HL-60 (cell line): Measurements from ENCODE around the gene RPL13.

Experiments used
- DNase-seq, 2 experiments: peaks; one replicate each; pipeline ENCODE4 v3.0.0-alpha.2; 2010 to 2020; ENCODE audit warnings: low read depth in 1 of 2, low spot score in 1 of 2
- H3K27ac ChIP-seq: fragments of 250-450 bp; sonication (Bioruptor Pico); replicated peaks from 2 replicates; pipeline ENCODE4 v1.5.1; 2020; ENCODE audit warnings: mild to moderate bottlenecking, moderate library complexity
- H3K27me3 ChIP-seq: fragments of 250-450 bp; sonication (Bioruptor Pico); 2 replicates; pipeline ENCODE4 v1.5.1; 2021; ENCODE audit warnings: mild to moderate bottlenecking, moderate library complexity; ENCODE audit not compliant: insufficient read depth, poor library complexity, severe bottlenecking
- H3K4me3 ChIP-seq: replicated peaks from 2 replicates; pipeline ENCODE4 v1.5.1; 2011; ENCODE audit warnings: mild to moderate bottlenecking, control low read depth, low read length; ENCODE audit not compliant: insufficient read depth
- GABPA ChIP-seq: IDR thresholded peaks from 2 replicates; pipeline ENCODE4 v1.6.1; 2012; ENCODE audit warnings: low read depth
- POLR2AphosphoS5 ChIP-seq: IDR thresholded peaks from 2 replicates; pipeline ENCODE4 v1.6.1; 2012; ENCODE audit warnings: low read depth
- REST ChIP-seq: IDR thresholded peaks from 2 replicates; pipeline ENCODE4 v1.6.1; 2012; ENCODE audit warnings: low read depth; ENCODE audit not compliant: insufficient replicate concordance
- SPI1 ChIP-seq: IDR thresholded peaks from 2 replicates; pipeline ENCODE4 v1.6.1; 2012; ENCODE audit warnings: low read depth, mild to moderate bottlenecking, borderline replicate concordance
- TF ChIP-seq, protein P1 (sequence below): IDR thresholded peaks from one replicate; pipeline ENCODE4 v1.5.1; 2011; ENCODE audit warnings: low read length, control low read depth, inconsistent platforms; ENCODE audit not compliant: insufficient read depth

The RPL13 gene

GRCh38 chr16:89548344-89549006 is 12.0 kb upstream of the RPL13 start:
- Histone ChIP-seq H3K4me3 (no peak overlapping the region), H3K27ac (no peak overlapping the region), H3K27me3 (no peaks in the 10 kb centered on the region)
- TF ChIP-seq GABPA (no peak), REST (no peak), POLR2AphosphoS5 (no peak), SPI1 (no peak)
- TF ChIP-seq, protein P1, sequence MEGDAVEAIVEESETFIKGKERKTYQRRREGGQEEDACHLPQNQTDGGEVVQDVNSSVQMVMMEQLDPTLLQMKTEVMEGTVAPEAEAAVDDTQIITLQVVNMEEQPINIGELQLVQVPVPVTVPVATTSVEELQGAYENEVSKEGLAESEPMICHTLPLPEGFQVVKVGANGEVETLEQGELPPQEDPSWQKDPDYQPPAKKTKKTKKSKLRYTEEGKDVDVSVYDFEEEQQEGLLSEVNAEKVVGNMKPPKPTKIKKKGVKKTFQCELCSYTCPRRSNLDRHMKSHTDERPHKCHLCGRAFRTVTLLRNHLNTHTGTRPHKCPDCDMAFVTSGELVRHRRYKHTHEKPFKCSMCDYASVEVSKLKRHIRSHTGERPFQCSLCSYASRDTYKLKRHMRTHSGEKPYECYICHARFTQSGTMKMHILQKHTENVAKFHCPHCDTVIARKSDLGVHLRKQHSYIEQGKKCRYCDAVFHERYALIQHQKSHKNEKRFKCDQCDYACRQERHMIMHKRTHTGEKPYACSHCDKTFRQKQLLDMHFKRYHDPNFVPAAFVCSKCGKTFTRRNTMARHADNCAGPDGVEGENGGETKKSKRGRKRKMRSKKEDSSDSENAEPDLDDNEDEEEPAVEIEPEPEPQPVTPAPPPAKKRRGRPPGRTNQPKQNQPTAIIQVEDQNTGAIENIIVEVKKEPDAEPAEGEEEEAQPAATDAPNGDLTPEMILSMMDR, result no peak
- DNase-seq, result no peak

- TF ChIP-seq, protein P1, result no peak
- TF ChIP-seq SPI1 (no peak), GABPA (no peak), REST (no peak), POLR2AphosphoS5 (no peak)
- no peak overlapping the region for H3K27ac ChIP-seq
- no peak overlapping the region for H3K4me3 ChIP-seq
- no peaks in the 10 kb centered on the region for H3K27me3 ChIP-seq
- DNase-seq, result no peak
Measured at GRCh38 chr16:89549007-89549700, 11.3 kb upstream of the RPL13 start.

DNA sequence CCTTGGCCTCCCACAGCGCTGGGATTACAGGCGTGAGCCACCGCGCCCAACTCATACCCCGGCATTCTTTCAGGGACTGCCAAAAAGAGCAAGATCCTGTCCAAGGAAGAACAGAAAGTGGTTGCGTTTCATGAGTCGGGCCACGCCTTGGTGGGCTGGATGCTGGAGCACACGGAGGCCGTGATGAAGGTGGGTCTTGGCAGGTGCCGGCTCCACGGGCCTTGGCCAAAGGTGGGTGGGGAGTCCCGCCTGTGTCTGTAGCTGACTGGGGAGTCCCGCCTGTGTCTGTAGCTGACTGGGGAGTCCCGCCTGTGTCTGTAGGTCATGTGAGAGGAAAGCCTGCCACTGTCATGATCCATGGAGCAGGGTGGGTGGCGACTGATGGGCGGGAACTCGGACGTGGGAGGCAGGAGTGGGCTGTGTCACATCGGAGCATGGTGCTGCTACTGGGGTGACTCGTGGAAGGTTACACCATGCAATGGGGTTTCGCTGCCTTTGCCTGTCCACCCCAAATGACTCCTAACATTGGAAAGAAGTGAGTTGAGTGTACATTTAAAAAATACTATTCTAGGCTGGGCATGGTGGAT is 10.0 kb upstream of the RPL13 start:
- Histone ChIP-seq H3K27me3 (no peaks in the 10 kb centered on the region), H3K4me3 (no peak overlapping the region), H3K27ac (no peak overlapping the region)
- TF ChIP-seq SPI1 (no peak), GABPA (no peak), REST (no peak), POLR2AphosphoS5 (no peak)
- TF ChIP-seq, protein P1, result no peak
- DNase-seq, result no peak
